HCT116 (cell line): ENCODE data around the gene FARSA. TPM values are rescaled to one million over a fixed set of nuclear protein-coding genes. Genes with fewer than 3 reads are reported as not detected.
"Not testable (repeated sequence)": the region's sequence is repeated elsewhere in the genome, so short reads cannot be mapped to it uniquely, and the experiment has no call there.

Source experiments
- ATAC-seq: fragments of 200-7000 bp; cut with Tn5 transposase; 2 replicates; pipeline ENCODE4 v1.9.1; 2020; ENCODE audit warnings: mild to moderate bottlenecking, moderate library complexity
- BruUV-seq: library from RNA; stranded (reverse); fragments of 400-500 nt; replicated peaks from 2 replicates; lab custom pipeline; 2021; lab: Mats Ljungman, UMichigan
- CTCF ChIA-PET: fragments of 300-600 bp; sonication (Branson Sonifier 250); formaldehyde crosslinking; loops from one replicate; lab custom pipeline; 2021; ENCODE audit warnings: antibody characterized with exemption; lab: Charles Lee
- POLR2A ChIA-PET: fragments of 300-600, 350-600 bp; sonication (Branson Sonifier 250); formaldehyde crosslinking; loops from one replicate; lab custom pipeline; 2021; ENCODE audit warnings: antibody characterized with exemption; lab: Charles Lee
- RAD21 ChIA-PET, 2 experiments: fragments of 300-600 bp; sonication (Branson Sonifier 250); formaldehyde crosslinking; loops; one replicate each; lab custom pipeline; 2023; ENCODE audit warnings: low total read pairs in 2 of 2; ENCODE audit not compliant: uncharacterized antibody in 2 of 2, unreplicated experiment in 2 of 2, low non-redundant PET in 1 of 2; lab: Charles Lee
- DNase-seq: peaks from one replicate; pipeline ENCODE4 v3.0.0-alpha.2; 2010; ENCODE audit warnings: low read depth, low spot score
- H2AFZ ChIP-seq: fragments of 200-600 bp; shearing (Covaris generic), sonication (generic); 2 replicates; pipeline ENCODE4 v1.6.1; 2017; ENCODE audit warnings: low read depth, mixed run types, mixed read lengths, antibody characterized with exemption, low read length; ENCODE audit not compliant: poor library complexity, severe bottlenecking
- H3K27ac ChIP-seq: 2 replicates; pipeline ENCODE4 v1.5.1; 2012; ENCODE audit warnings: low read depth, low read length
- H3K27me3 ChIP-seq: fragments of 200-600 bp; sonication (generic); 2 replicates; pipeline ENCODE4 v1.6.1; 2016; ENCODE audit warnings: mixed run types, low read length, mixed read lengths; ENCODE audit not compliant: insufficient read depth
- H3K36me3 ChIP-seq, 2 experiments: fragments of 200-500 bp in 1 of 2; fragments of 200-600 bp in 1 of 2; sonication (Bioruptor generic) in 1 of 2; sonication (generic) in 1 of 2; 2 replicates each; pipeline versions ENCODE4 v1.5.1 to v1.6.1; 2014 to 2016; ENCODE audit warnings: low read length in 2 of 2, inconsistent platforms in 1 of 2, mixed read lengths in 1 of 2, mixed run types in 1 of 2; ENCODE audit not compliant: insufficient read depth in 2 of 2, control insufficient read depth in 1 of 2
- H3K4me1 ChIP-seq, 2 experiments: fragments of 200-600 bp in 1 of 2; sonication (generic) in 1 of 2; 2 replicates each; pipeline versions ENCODE4 v1.5.1 to v1.6.1; 2012 to 2017; ENCODE audit warnings: low read length in 2 of 2, inconsistent platforms in 1 of 2, mild to moderate bottlenecking in 1 of 2, mixed read lengths in 1 of 2, mixed run types in 1 of 2, moderate library complexity in 1 of 2; ENCODE audit not compliant: insufficient read depth in 2 of 2, control insufficient read depth in 1 of 2
- H3K4me2 ChIP-seq: fragments of 200-600 bp; sonication (generic); 2 replicates; pipeline ENCODE4 v1.6.1; 2017; ENCODE audit warnings: mixed run types, low read length, mixed read lengths
- H3K4me3 ChIP-seq, 2 experiments: fragments of 200-600 bp in 1 of 2; sonication (generic) in 1 of 2; replicated peaks in 1 of 2; 2 replicates each; pipeline ENCODE4 v1.5.1; 2011 to 2016; ENCODE audit warnings: low read length in 2 of 2, control low read depth in 1 of 2, low read depth in 1 of 2, mild to moderate bottlenecking in 1 of 2, mixed read lengths in 1 of 2, mixed run types in 1 of 2
- H3K79me2 ChIP-seq: fragments of 200-600 bp; sonication (generic); 2 replicates; pipeline ENCODE4 v1.6.1; 2017; ENCODE audit warnings: mild to moderate bottlenecking, mixed run types, low read length, moderate library complexity, mixed read lengths; ENCODE audit not compliant: insufficient read depth
- H3K9ac ChIP-seq: fragments of 200-600 bp; sonication (generic); 2 replicates; pipeline ENCODE4 v1.6.1; 2016; ENCODE audit warnings: low read length, mixed read lengths
- H3K9me2 ChIP-seq: fragments of 200-600 bp; sonication (generic), shearing (Covaris generic); 2 replicates; pipeline ENCODE4 v1.6.1; 2017; ENCODE audit warnings: mixed run types, mild to moderate bottlenecking, moderate library complexity; ENCODE audit not compliant: insufficient read depth
- H3K9me3 ChIP-seq, 2 experiments: fragments of 200-500 bp in 1 of 2; fragments of 200-600 bp in 1 of 2; sonication (Bioruptor generic) in 1 of 2; sonication (generic) in 1 of 2; 2 replicates each; pipeline ENCODE4 v1.6.1; 2014 to 2017; ENCODE audit warnings: low read length in 2 of 2, mixed read lengths in 2 of 2, inconsistent platforms in 1 of 2, low read depth in 1 of 2, mild to moderate bottlenecking in 1 of 2, mixed run types in 1 of 2, moderate library complexity in 1 of 2; ENCODE audit not compliant: control insufficient read depth in 1 of 2, insufficient read depth in 1 of 2
- H4K20me1 ChIP-seq: fragments of 200-600 bp; sonication (generic), shearing (Covaris generic); 2 replicates; pipeline ENCODE4 v1.6.1; 2017; ENCODE audit warnings: mixed run types, mild to moderate bottlenecking, moderate library complexity; ENCODE audit not compliant: insufficient read depth
- CBX3 ChIP-seq: IDR thresholded peaks from 2 replicates; pipeline ENCODE4 v1.6.1; 2012; ENCODE audit warnings: low read depth
- EZH2 ChIP-seq: fragments of 200-600 bp; sonication (generic); IDR thresholded peaks from 2 replicates; pipeline ENCODE4 v1.6.1; 2017; ENCODE audit warnings: antibody characterized with exemption, mixed run types
- EZH2phosphoT487 ChIP-seq: fragments of 200-600 bp; IDR thresholded peaks from 2 replicates; pipeline ENCODE4 v1.6.1; 2018; ENCODE audit warnings: antibody characterized with exemption, borderline replicate concordance
- SRF ChIP-seq: IDR thresholded peaks from 2 replicates; pipeline ENCODE4 v1.6.1; 2012; ENCODE audit warnings: low read depth
- TCF7L2 ChIP-seq: IDR thresholded peaks from 2 replicates; pipeline ENCODE4 v1.7.0; 2011; ENCODE audit warnings: borderline replicate concordance, inconsistent platforms; ENCODE audit not compliant: insufficient read depth, insufficient read length; ENCODE audit errors: extremely low read depth
- YY1 ChIP-seq: IDR thresholded peaks from 2 replicates; pipeline ENCODE4 v1.6.1; 2011; ENCODE audit warnings: low read length, low read depth, moderate library complexity, mild to moderate bottlenecking; ENCODE audit not compliant: insufficient replicate concordance; ENCODE audit errors: extremely low read depth
- ZBTB33 ChIP-seq: IDR thresholded peaks from 2 replicates; pipeline ENCODE4 v1.6.1; 2011; ENCODE audit warnings: mild to moderate bottlenecking, low read length, moderate library complexity; ENCODE audit not compliant: insufficient replicate concordance; ENCODE audit errors: extremely low read depth
- ZFX ChIP-seq: fragments of 450-650 bp; IDR thresholded peaks from 2 replicates; pipeline ENCODE4 v1.6.1; 2017
- ZNF274 ChIP-seq: fragments of 200-500 bp; sonication (Bioruptor generic); IDR thresholded peaks from 2 replicates; pipeline ENCODE4 v1.6.1; 2014; ENCODE audit warnings: mild to moderate bottlenecking, low read depth, low read length, inconsistent platforms
- intact Hi-C: fragments of 100-400 bp; cut with micrococcal nuclease; formaldehyde crosslinking; loops from 2 replicates; pipeline ENCODE4 v1.10.0; 2022
- total RNA-seq: library from RNA; stranded (reverse); gene quantifications from one replicate; pipeline ENCODE4 v1.2.1, GENCODE V29; 2021; ENCODE audit not compliant: unreplicated experiment
- TF ChIP-seq, protein P1 (sequence below), 3 experiments: fragments of 200-600 bp in 1 of 3; sonication (generic) in 1 of 3; IDR thresholded peaks in 2 of 3; conservative IDR thresholded peaks in 1 of 3; 2 replicates each; pipeline ENCODE4 v1.5.1; 2012 to 2017; ENCODE audit warnings: low read depth in 2 of 3, low read length in 2 of 3, antibody characterized with exemption in 1 of 3, borderline replicate concordance in 1 of 3, control low read depth in 1 of 3, mild to moderate bottlenecking in 1 of 3, mixed read lengths in 1 of 3, mixed run types in 1 of 3, moderate library complexity in 1 of 3; ENCODE audit not compliant: insufficient read depth in 1 of 3
- TF ChIP-seq, protein P2 (sequence below): IDR thresholded peaks from 2 replicates; pipeline ENCODE4 v1.6.1; 2012

Gene FARSA
- total RNA-seq, 1 experiment from 2014 or later, result 129 TPM

- CTCF ChIA-PET, H3K9me2 ChIP-seq, H3K9me3 ChIP-seq, ATAC-seq, BruUV-seq, H2AFZ ChIP-seq, intact Hi-C loops, H3K36me3 ChIP-seq, DNase-seq, H3K4me1 ChIP-seq, H3K4me3 ChIP-seq, H3K27me3 ChIP-seq, RAD21 ChIA-PET, H3K79me2 ChIP-seq, H3K27ac ChIP-seq, H4K20me1 ChIP-seq, H3K4me2 ChIP-seq, H3K9ac ChIP-seq: not testable (repeated sequence)
- POLR2A ChIA-PET, result interaction anchor here (1.0 kb wide), 1 partner anchor 38 kb away, joined by 3 read pairs; no protein-coding TSS in a partner anchor
These were observed 17.7 kb downstream of the FARSA start for GRCh38 chr19:12915860-12916259.

DNA sequence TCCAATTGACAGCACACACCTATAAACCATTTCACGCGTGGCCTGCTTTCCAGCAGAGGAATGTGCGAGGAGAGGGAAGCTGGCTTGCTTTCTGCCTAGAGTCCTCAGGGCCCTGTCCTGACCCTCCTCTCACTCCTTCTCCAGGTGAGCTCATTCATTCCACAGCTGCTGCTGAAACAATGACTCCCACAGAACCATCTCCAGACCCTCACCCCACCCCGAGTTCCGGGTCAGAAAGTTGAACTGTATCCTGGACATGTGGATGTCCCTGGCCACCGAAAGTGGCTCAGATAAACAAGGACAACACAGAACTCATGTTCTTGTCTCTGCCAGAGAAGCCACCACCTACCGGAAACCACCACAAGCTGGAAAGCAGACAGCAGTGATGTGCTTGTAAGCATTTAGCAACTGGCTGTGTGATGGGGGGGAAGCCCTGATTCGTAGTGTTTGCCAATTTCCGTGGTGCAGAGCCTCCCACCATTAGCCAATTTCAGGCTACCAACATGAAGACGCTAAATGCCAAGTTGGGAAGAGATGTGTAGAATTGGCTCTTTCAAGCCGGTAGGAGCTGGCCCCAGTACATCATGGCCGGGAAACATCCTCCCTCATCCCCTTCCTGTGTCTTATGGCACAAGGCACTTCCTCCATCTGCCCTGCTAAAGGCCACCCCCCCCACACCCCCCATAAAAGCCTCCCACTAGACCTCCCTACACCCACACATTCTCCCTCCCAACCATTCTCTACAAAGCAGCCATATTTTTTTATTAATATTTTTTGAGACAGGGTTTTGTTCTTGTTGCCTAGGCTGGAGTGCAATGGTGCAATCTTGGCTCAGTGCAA, 19.4 kb downstream of the FARSA start:
- ChIA-PET CTCF (no interaction called here), POLR2A (no interaction called here), RAD21 (no interaction called here)
- Histone ChIP-seq H3K9ac (no peak overlapping the region), H3K79me2 (no peaks in the 10 kb centered on the region), H4K20me1 (no peaks in the 10 kb centered on the region), H2AFZ (no peak overlapping the region), H3K4me3 (no peak overlapping the region), H3K36me3 (no peaks in the 10 kb centered on the region), H3K27me3 (no peaks in the 10 kb centered on the region), H3K4me1 (peaks cover 0 to 3% of the 10 kb centered on the region in 2 experiments; a peak in 2 of 4 replicates), H3K9me3 (no peaks in the 10 kb centered on the region), H3K9me2 (no peaks in the 10 kb centered on the region), H3K27ac (no peak overlapping the region), H3K4me2 (no peak overlapping the region)
- intact Hi-C loops, result no loop called here
- BruUV-seq, result no TSS peak
- DNase-seq, result no peak
- ATAC-seq, result no peak
- TF ChIP-seq SRF, result no peak
- no peak for TF ChIP-seq EZH2
- TF ChIP-seq ZBTB33, result no peak
- no peak for TF ChIP-seq ZNF274
- TF ChIP-seq, protein P1, sequence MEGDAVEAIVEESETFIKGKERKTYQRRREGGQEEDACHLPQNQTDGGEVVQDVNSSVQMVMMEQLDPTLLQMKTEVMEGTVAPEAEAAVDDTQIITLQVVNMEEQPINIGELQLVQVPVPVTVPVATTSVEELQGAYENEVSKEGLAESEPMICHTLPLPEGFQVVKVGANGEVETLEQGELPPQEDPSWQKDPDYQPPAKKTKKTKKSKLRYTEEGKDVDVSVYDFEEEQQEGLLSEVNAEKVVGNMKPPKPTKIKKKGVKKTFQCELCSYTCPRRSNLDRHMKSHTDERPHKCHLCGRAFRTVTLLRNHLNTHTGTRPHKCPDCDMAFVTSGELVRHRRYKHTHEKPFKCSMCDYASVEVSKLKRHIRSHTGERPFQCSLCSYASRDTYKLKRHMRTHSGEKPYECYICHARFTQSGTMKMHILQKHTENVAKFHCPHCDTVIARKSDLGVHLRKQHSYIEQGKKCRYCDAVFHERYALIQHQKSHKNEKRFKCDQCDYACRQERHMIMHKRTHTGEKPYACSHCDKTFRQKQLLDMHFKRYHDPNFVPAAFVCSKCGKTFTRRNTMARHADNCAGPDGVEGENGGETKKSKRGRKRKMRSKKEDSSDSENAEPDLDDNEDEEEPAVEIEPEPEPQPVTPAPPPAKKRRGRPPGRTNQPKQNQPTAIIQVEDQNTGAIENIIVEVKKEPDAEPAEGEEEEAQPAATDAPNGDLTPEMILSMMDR (IDR thresholded peaks at IDR 0.05 in 2 of 3, conservative IDR thresholded peaks at IDR 0.05 in 1 of 3; ENCODE audit: borderline replicate concordance in 1 of 3, insufficient read depth in 1 of 3, low read depth in 2 of 3, low read length in 2 of 3), result no peak
- TF ChIP-seq EZH2phosphoT487, result no peak
- TF ChIP-seq, protein P2, sequence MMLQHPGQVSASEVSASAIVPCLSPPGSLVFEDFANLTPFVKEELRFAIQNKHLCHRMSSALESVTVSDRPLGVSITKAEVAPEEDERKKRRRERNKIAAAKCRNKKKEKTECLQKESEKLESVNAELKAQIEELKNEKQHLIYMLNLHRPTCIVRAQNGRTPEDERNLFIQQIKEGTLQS, result no peak
- no peak for TF ChIP-seq TCF7L2
- TF ChIP-seq CBX3, result no peak
- TF ChIP-seq ZFX, result no peak
- TF ChIP-seq YY1, result no peak
